H4 (cell line): ENCODE measurements around the gene CHCHD4. TPM values are rescaled to one million over a fixed set of nuclear protein-coding genes. Genes with fewer than 3 reads are reported as not detected.
"Not testable (repeated sequence)": the region's sequence is repeated elsewhere in the genome, so short reads cannot be mapped to it uniquely, and the experiment has no call there.

Experiments
- DNase-seq: peaks from one replicate; pipeline ENCODE4 v3.0.0-alpha.2; 2015; ENCODE audit warnings: low spot score
- total RNA-seq: library from RNA; depleted of rRNA; stranded (reverse); fragments of >200 nt; shearing (Covaris generic); gene quantifications from 2 replicates; pipeline ENCODE4 v1.2.3, GENCODE V29; 2014

Gene CHCHD4
- total RNA-seq, 1 experiment from 2014 or later, result 32.7 TPM

GRCh38 chr3:14135581-14135980 is 10.9 kb upstream of the CHCHD4 start:
- DNase-seq, result no peak

DNA sequence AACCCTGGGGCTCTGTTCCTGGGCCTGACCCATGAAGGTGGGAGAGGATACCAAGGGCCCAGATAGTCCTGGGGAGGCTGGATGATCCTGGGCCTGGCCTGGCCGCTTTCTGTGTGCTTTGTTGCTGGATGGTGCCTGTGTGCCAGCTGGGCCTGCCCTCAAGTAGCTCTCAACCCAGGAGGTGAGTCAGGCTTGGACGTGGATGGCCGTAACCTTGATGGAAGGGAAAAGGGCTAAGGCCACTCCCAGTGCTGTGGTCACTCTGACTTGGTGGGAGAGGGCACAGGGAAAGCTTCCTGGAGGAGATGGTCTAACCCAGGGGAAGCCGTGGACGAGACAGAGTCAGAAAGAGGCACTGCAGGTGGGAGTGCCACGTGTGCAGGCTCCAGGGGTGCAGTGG is 9.6 kb upstream of the CHCHD4 start:
- DNase-seq, result no peak

GRCh38 chr3:14133876-14134275 is 9.2 kb upstream of the CHCHD4 start:
- DNase-seq, result no peak

- no peak for DNase-seq
Observed at GRCh38 chr3:14133188-14133800, 8.6 kb upstream of the CHCHD4 start.

GRCh38 chr3:14132689-14133088 is 8.0 kb upstream of the CHCHD4 start:
- no peak for DNase-seq

- DNase-seq, result no peak
Observed at GRCh38 chr3:14132120-14132519, 7.5 kb upstream of the CHCHD4 start.

DNA sequence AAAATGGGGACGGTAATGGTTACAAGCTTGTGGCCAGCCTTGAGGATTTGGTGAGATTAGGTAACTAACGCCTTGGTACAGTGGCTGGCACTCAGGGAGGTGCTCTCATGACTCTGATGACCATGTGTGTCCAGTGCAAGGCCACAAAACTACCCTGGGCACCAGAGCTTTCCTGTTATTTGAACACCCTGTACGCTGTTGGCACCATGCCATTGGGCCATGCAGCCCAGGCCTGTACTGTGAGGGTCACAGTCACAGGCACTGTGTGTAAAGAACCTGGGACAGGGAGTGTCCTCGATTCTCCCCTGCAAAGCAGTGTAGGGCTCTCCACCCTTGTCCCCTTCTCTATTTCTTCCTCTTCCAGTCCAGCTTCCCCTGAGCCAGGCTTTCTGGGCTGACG is 6.5 kb upstream of the CHCHD4 start:
- no peak for DNase-seq

- DNase-seq, result no peak
Observed at GRCh38 chr3:14130707-14131106, 6.0 kb upstream of the CHCHD4 start.

DNA sequence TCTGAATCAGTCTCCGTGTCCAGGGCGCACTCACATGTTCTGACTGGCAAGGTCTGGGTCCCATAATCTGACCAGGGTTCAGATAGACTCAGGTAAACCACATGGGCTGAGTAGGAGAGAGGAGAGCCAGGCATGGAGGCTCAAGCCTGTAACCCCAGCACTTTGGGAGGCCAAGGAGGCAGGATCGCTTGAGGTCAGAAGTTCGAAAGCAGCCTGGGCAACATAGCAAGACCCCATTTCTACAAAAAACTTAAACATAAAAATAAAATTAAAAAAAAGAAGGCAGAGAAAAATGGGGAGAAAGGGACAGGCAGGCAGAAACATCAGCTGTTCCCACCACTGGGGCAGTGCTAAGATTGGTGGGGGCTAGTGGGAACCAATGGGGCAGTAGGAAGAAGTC is 5.6 kb upstream of the CHCHD4 start:
- no peak for DNase-seq

- no peak for DNase-seq
Observed at GRCh38 chr3:14129296-14129695, 4.6 kb upstream of the CHCHD4 start.

- no peak for DNase-seq
Observed at GRCh38 chr3:14128724-14129123, 4.1 kb upstream of the CHCHD4 start.

DNA sequence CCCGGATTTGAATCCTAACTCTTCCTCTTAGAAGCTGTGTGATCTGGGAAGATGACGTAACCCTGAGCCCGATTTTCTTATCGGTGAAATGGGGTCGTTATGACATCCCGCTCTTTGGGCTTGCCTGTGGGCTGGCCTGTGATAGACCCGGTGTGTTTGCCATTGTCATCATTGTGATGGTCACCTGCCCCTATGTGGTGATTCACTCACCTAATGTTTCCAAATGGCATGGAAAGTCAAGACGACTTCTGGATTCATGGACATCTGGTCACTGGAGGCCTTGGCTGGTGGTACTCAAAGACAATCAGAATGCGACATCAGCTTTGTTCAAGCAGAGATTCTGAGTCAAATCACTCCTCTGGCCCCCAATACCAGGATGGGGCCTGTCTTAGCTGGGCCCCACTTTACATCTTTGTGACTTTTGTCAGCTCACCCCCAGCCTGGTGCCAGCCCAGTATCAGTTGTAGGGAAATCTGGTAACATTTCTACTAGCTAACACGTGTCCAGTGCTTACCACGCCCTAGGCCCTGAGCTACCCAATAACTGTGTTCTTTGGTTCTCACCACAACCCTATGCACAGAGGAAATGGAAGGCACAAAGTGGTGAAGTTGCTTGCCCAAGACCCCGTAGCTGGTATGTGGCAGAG is 3.0 kb upstream of the CHCHD4 start:
- no peak for DNase-seq

DNA sequence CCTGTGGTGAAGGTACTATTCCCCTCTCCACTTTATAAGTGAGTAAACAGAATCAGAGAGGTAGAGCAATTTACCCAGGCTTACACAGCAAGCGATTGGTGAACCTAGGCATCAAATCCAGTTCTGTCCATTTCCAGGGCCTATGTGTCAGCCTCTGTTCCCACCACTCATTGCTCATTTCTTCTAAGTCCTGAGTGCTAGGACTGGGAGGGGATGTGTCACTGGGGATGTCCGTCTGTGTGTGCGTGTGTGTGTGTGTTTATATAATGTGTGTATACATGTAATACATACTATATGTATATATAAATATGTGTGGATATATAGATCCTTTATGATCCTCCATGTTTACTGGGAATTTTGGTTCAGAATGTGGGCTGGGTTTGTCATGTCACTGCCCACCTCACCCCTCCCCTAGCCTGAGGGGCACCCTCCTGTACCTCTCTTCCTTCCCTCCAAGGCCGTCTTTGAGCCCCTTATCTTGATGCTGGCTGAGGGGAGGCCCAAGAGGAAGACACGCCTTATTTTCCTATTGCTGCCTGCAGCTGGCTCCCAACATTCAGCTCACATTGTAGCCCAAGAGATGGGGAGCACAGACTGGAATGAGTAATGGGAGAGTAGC is 2.3 kb upstream of the CHCHD4 start:
- DNase-seq, result no peak

- no peak for DNase-seq
Observed at GRCh38 chr3:14126017-14126886, 1.6 kb upstream of the CHCHD4 start.

DNA sequence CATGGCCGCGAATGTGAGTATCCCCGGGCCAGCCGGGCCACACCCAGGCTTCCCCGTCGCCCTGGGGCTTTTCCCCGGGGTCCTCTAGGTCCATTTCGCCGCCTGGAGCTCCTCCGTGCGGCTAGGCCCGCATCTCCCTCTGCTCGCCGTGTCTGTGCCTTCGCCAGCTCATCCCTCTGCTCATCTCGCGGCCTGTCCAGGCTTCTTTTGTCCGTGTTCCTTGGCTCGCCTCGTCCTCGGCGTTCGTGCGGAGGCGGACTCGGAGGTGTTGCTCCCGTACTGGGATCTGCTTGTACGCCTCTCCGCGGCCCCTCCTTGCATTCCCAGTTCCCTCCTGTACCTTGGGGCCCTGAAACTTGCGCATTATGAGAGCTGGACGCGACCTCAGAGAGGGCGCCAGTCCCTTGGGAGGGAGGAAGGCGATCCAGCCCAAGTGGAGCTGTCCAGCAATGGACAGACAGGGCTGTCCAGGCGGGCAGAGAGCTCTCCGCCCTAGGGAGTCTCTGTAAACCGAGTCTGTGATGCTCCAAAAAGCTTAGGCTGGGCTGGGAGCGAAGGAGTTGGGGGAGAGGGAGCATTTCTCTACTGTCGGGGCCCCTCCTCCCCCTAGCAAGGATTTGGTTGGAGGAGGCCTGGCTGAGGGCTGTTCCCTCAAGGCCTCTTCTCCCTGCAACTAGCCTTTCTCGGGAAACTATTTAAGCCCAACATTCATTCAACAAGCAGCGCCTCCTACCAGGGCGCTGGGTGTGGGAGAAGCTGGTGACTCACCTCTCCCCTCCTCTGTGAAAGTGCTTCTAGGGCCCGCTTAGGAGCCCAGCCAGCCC is 735 bp upstream of the CHCHD4 start:
- DNase-seq, result peak; percentile 80

DNA sequence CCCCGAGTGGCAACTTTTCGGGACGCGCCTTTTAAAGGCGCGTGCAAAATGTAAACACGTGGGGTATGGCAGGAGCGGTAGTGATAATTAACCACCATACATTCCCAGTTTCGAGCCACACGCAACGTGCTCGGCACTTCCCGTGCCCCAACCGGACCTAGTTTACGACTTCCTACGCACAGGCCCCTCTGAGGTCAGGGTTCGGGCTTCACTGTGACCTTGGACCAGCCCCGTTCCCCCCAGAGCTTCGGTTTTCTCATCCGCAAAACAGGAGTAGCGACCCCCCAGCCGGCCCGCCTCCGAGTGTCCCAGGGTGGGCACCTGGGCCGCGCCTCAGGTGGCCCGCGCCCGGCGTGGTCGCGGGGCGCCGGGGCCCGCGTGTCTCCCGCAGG is 451 bp downstream of the CHCHD4 start:
- DNase-seq, result peak; percentile 29

GRCh38 chr3:14123308-14124222 is 1.1 kb downstream of the CHCHD4 start:
- no peak for DNase-seq

GRCh38 chr3:14122301-14122700 is 2.4 kb downstream of the CHCHD4 start:
- no peak for DNase-seq

GRCh38 chr3:14121859-14122258 is 2.8 kb downstream of the CHCHD4 start:
- no peak for DNase-seq

DNA sequence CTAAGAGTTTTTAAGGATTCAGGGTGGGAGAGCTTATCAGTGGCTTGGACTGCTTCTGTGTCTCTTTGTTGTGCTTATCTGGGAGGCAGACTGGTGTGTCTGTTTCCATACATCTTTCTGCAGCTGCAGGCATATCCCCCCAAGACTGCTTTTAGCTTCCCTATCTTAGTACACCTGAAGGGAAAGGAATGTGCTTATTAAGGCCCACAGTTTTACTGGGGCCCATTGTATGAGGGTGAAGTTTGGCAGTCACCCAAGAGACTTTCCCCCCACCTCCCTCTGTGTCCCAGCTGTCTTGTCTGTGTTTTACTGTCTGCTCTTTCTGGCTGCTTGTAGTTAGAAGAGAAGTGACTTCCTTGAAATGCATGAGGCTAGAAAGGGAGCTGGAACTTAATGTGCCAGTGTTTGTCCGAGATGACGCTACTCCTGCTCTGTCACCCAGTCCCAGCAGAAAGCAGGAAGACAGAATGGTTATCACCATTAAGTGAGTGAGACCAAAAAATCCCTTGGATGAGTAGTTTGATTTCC is 3.7 kb downstream of the CHCHD4 start:
- not testable (repeated sequence) for DNase-seq
